ENCODE measurements around the gene MIDN. TPM values are rescaled to one million over a fixed set of nuclear protein-coding genes. Genes with fewer than 3 reads are reported as not detected.
"Not testable (repeated sequence)": the region's sequence is repeated elsewhere in the genome, so short reads cannot be mapped to it uniquely, and the experiment has no call there.

Gene MIDN
- total and polyA plus RNA-seq, 2 donors = 12.2 to 64.3 TPM

DNA sequence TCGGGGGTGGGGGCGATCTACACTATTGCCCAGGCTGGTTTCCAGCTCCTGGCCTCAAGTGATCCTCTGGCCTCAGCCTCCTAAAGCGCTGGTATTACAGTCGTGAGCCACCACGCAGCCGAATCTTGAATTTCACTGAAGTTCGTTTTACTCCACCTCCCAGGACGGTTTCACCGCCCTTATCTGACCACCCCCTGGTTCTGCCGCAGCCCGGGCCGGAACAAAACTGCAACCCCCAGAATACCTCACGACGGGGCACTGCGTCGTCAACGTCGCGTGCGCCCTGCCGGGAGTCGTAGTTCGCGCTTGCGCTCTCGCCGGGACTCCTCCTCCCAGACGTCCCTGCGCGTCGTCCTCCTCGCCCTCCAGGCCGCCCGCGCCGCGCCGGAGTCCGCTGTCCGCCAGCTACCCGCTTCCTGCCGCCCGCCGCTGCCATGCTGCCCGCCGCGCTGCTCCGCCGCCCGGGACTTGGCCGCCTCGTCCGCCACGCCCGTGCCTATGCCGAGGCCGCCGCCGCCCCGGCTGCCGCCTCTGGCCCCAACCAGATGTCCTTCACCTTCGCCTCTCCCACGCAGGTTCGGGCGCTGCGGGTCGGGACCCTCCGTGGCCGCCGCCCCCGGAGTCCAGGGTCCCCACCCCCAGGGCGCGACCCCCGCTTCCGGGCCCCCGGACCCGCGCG lies 6.8 kb upstream of the MIDN start, which contains the start of gene ATP5F1D:
ATP5F1D (plus strand) TSS at position 335 of the 679 bp plus-strand sequence; CDS start at position 435, 100 bp downstream.
- H3K27ac ChIP-seq (ENCODE audit: low read depth) = peak within 1 kb of the TSS; percentile 57
- peak within 1 kb of the TSS; percentile 84 for H3K4me3 ChIP-seq (ENCODE audit: low read depth, low read length)
- under 1% methylated on average over 79 of the region's 79 CpGs for WGBS
- peaks cover 3% of the 10 kb centered on the region for H3K4me1 ChIP-seq (ENCODE audit: insufficient read depth)
- no peaks in the 10 kb centered on the region for H3K36me3 ChIP-seq (ENCODE audit: insufficient read depth)
- no peak for DNase-seq (ENCODE audit: extremely low spot score)

DNA sequence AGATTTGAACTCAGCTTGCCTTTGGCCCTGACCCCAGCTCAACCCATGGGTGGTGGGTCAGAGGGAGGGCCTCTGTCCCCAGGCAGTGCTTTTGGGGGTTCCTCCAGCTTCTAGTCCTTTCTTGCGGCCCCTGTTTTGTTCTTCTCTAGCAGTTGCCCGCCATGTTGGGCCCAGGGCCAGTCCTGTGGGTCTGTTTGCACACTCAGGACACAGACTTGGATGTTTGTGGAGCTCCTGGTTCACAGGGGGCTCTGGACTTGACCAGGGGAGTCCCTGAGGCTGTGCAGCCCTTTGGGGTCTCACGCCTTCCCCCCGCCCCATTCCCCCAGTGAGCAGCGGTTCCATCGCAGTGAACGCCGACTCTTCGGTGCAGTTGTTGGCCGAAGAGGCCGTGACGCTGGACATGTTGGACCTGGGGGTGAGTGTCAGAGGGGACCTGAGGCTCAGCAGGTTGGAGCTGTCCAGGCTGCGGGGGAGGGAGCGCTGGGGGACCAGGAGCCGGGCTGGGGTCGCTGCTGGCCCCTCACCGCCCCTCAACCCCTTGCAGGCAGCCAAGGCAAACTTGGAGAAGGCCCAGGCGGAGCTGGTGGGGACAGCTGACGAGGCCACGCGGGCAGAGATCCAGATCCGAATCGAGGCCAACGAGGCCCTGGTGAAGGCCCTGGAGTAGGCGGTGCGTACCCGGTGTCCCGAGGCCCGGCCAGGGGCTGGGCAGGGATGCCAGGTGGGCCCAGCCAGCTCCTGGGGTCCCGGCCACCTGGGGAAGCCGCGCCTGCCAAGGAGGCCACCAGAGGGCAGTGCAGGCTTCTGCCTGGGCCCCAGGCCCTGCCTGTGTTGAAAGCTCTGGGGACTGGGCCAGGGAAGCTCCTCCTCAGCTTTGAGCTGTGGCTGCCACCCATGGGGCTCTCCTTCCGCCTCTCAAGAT lies 4.4 kb upstream of the MIDN start:
- peaks cover 3% of the 10 kb centered on the region for H3K4me1 ChIP-seq (ENCODE audit: insufficient read depth)

DNA sequence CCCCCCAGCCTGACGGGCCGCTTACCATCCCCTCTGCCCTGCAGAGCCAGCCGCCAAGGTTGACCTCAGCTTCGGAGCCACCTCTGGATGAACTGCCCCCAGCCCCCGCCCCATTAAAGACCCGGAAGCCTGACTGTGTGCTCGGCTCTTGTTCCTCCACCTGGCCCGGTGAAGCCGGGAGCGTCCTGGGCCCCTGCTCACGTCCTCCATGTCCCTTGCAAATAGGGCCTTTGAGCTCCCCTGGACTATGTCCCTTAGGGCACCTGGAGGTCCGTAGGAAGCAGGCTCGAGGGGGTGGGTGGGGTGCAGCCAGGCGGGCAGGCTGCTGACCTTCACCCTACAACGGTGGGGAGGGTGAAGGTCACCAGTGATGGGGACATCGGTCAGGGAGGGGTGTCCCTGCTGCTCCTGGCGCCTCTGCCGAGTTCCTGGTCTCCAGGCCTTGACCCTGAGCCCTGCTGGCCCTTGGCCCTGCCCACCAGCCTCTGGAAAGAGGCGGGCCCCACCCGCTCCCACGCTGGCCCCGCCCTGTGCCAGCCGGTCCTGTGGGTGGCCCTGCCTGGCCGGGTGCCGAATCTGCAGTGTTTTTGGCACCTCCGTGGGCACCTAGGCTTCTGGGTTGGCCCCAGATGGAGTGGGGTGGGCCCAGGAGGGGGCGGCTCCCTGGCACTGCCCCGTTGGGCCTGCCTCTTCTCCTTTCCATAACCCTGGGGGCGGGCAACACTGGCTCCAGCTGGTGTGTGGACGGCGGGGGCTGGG lies 3.5 kb upstream of the MIDN start:
- H3K4me3 ChIP-seq (ENCODE audit: low read depth, low read length) = no peak overlapping the region
- H3K36me3 ChIP-seq (ENCODE audit: insufficient read depth) = no peaks in the 10 kb centered on the region
- WGBS = 22% methylated on average over 31 of the region's 31 CpGs
- no peak for DNase-seq (ENCODE audit: extremely low spot score)
- H3K4me1 ChIP-seq (ENCODE audit: insufficient read depth) = peaks cover 3% of the 10 kb centered on the region
- peak overlapping the region; percentile 86 for H3K27ac ChIP-seq (ENCODE audit: low read depth)

More for the DNA sequence above, 4.4 kb upstream of the MIDN start:
- 38% methylated on average over 33 of the region's 33 CpGs for WGBS
- peak overlapping the region; percentile 86 for H3K27ac ChIP-seq (ENCODE audit: low read depth)
- no peaks in the 10 kb centered on the region for H3K36me3 ChIP-seq (ENCODE audit: insufficient read depth)
- H3K4me3 ChIP-seq (ENCODE audit: low read depth, low read length) = no peak overlapping the region
- no peak for DNase-seq (ENCODE audit: extremely low spot score)

DNA sequence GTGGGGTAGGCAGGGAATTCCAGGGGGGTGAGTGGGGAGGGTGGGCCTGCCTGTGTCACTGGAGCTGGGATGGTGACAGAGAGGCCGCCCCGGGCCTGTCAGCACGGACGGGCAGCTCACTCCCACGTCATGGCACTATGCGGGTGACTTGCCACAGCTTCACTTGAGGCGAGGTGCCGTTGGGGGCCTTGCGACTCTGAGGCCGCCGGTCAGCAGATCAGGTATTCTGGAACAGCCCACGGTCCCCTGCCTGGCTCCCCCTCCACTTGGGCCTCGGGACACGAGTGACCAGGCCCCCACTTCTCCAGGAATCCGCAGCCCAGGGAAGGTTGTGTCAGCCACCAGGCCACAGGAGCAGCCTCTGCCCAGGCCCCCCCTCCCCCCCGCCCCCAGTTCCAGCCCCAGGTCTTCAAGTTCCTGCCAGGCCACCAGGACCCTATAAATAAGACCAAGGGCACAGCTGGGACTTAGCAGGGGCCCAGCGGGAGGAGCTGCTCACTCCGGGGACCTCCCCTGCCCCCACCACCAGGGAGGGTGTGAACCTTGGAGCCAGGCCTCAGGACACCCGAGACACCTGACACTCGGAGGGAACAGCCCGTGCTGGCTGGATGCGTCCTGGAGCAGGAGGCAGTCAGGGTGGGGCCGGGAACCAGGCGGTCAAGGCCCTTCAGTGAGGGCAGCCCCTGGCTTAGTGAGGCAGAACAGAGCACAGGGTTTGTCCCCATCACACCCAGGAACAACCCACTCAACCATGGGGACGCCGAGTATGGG lies 2.7 kb upstream of the MIDN start:
- Histone ChIP-seq H3K4me3 (ENCODE audit: low read depth, low read length) (no peak overlapping the region), H3K27ac (ENCODE audit: low read depth) (peak overlapping the region; percentile 86), H3K4me1 (ENCODE audit: insufficient read depth) (peaks cover 3% of the 10 kb centered on the region), H3K36me3 (ENCODE audit: insufficient read depth) (no peaks in the 10 kb centered on the region)
- DNase-seq (ENCODE audit: extremely low spot score) = no peak
- 72% methylated on average over 26 of the region's 26 CpGs for whole genome bisulfite sequencing

DNA sequence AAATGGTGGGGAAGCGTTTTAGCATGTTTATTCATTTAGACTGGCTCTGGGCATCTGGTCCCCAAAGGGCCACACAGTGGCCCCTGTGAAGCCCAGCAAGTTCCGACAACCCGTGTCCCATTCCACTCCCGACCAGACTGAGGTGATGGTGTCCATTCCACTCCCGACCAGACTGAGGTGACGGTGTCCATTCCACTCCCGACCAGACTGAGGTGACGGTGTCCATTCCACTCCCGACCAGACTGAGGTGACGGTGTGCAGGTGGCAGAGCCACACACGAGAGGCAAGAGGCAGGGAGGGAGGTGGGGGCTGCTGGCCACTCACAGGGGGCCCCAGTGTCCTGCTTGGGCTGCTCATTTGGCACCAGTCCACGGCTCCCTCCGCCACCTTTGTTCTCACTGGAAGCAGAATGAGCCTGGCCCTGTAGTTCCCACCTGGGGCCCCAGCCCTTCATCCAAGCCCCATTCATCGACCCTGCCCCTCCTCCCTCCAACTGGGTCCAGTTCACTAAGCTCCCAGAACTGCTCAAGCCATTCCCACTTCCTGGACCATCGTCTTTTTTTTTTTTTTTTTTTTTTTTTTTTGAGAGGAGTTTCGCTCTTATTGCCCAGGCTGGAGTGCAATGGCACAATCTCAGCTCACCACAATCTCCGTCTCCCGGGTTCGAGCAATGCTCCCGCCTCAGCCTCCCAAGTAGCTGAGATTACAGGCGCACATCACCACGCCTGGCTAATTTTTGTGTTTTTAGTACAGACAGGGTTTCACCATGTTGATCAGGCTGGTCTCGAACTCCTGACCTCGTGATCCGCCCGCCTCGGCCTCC lies 1.9 kb upstream of the MIDN start:
- H3K36me3 ChIP-seq (ENCODE audit: insufficient read depth); H3K4me1 ChIP-seq (ENCODE audit: insufficient read depth); H3K4me3 ChIP-seq (ENCODE audit: low read depth, low read length); DNase-seq (ENCODE audit: extremely low spot score): not testable (repeated sequence)
- H3K27ac ChIP-seq (ENCODE audit: low read depth) = peak overlapping the region; percentile 24
- 74% methylated on average over 27 of the region's 27 CpGs for WGBS

DNA sequence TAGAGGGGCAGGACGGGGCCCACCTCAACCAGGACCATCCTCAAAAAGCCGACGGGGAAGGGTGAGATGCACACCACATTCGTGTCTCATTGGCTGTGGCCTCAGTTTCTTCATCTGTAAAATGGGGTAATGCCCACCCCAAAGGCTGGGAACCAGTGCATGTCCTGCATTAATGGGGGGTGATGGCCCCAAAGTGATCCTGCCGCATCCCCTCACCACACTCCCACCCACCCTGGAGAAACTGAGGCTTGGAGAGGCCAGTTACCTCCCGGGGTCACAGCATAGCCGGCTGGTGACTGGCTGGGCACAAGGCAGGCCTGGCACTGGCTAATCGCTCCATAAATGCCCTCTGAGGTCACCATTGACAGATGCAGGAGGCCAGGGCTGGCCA lies 640 bp upstream of the MIDN start:
- Histone ChIP-seq H3K36me3 (ENCODE audit: insufficient read depth) (no peaks in the 10 kb centered on the region), H3K27ac (ENCODE audit: low read depth) (peak overlapping the region; percentile 93), H3K4me3 (ENCODE audit: low read depth, low read length) (peak overlapping the region; percentile 64), H3K4me1 (ENCODE audit: insufficient read depth) (peaks cover 4% of the 10 kb centered on the region)
- 69% methylated on average over 8 of the region's 8 CpGs for WGBS
- DNase-seq (ENCODE audit: extremely low spot score) = no peak

DNA sequence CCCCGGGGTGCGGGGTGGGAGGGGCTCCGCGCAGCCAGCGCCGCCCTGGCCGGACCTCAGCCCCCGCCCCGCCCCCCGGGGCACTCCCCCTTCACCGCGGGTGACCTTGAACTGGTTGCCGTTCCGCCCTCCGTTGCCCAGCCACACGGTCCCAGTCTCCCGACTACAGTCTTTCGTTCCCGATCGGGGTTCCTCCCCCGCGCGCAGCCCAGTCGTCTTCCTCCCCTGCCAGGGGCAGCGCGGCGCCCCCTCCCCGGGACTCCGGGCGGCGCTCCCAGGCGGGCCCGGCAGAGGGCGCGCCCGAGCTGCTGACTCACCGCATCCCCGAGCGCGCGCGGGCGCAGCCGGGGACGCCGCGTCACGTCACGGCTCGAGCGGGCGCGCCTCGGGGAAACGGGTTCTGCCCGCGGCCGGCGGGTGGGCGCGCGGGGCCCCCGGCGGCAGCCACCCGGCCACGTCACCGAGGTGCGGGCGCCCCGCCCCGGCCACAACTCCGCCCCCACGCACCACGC lies 459 bp downstream of the MIDN start:
- DNase-seq (ENCODE audit: extremely low spot score) = no peak
- under 1% methylated on average over 74 of the region's 74 CpGs for WGBS
- peaks cover 4% of the 10 kb centered on the region for H3K4me1 ChIP-seq (ENCODE audit: insufficient read depth)
- H3K36me3 ChIP-seq (ENCODE audit: insufficient read depth) = no peaks in the 10 kb centered on the region
- peak overlapping the region; percentile 99 for H3K27ac ChIP-seq (ENCODE audit: low read depth)
- H3K4me3 ChIP-seq (ENCODE audit: low read depth, low read length) = peak overlapping the region; percentile 64

DNA sequence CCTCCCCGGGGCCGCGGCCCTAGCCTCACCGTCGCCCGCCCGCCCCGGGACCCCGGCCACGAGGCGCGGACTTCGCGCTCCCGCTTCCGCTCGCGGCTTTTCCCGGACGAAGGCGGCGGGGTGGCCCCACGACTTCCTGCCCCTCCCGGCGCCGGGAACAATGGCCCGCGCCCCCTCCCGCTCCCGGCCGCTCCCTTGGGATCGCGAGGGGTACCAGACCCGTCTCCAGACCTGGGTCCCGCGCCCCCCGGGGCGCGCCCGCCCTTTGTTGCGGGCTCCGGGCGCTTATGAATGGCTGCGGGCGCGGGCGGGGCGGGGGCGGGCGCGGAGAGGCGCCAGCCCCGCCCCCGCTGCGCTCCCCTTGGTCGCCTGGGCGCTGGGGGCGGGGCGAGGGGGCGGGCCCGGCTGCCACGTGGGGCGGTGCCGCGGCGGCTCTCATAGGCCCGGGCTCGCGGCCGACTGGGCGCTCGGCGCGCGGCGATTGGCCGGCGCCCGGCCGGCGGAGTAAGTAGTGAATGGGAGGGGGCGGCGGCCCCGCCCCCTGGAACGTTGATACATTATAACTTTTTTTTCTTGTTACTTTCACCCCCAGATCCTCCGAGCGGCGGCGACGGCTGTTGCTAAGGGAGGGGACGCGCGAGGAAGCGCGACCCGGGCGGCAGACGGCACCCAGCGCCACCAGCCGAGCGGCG lies 1.1 kb downstream of the MIDN start:
- peak overlapping the region; percentile 98 for H3K4me3 ChIP-seq (ENCODE audit: low read depth, low read length)
- H3K27ac ChIP-seq (ENCODE audit: low read depth) = peak overlapping the region; percentile 99
- under 1% methylated on average over 102 of the region's 102 CpGs for WGBS
- H3K36me3 ChIP-seq (ENCODE audit: insufficient read depth) = no peaks in the 10 kb centered on the region
- H3K4me1 ChIP-seq (ENCODE audit: insufficient read depth) = peaks cover 4% of the 10 kb centered on the region
- DNase-seq (ENCODE audit: extremely low spot score) = peak; percentile 87

DNA sequence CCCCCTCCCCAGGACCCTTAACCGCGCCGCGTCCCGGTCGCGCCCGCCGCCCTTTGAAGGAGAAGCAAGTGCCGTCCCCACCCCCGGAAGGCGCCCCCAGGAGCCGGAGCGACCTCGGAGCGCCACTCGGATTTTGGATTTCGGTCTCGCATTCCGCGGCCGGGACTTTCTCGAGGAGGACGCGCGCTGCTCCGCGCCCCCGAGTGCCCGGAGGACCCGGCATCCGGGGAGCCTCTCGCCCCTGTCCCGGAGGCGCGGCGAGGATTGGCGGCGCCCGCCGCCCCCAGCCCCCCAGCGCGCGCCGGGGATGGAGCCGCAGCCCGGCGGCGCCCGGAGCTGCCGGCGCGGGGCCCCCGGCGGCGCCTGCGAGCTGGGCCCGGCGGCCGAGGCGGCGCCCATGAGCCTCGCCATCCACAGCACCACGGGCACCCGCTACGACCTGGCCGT lies 1.6 kb downstream of the MIDN start:
- under 1% methylated on average over 67 of the region's 67 CpGs for WGBS
- H3K4me3 ChIP-seq (ENCODE audit: low read depth, low read length) = peak overlapping the region; percentile 98
- peaks cover 3% of the 10 kb centered on the region for H3K36me3 ChIP-seq (ENCODE audit: insufficient read depth)
- peaks cover 4% of the 10 kb centered on the region for H3K4me1 ChIP-seq (ENCODE audit: insufficient read depth)
- no peak for DNase-seq (ENCODE audit: extremely low spot score)
- peak overlapping the region; percentile 98 for H3K27ac ChIP-seq (ENCODE audit: low read depth)

DNA sequence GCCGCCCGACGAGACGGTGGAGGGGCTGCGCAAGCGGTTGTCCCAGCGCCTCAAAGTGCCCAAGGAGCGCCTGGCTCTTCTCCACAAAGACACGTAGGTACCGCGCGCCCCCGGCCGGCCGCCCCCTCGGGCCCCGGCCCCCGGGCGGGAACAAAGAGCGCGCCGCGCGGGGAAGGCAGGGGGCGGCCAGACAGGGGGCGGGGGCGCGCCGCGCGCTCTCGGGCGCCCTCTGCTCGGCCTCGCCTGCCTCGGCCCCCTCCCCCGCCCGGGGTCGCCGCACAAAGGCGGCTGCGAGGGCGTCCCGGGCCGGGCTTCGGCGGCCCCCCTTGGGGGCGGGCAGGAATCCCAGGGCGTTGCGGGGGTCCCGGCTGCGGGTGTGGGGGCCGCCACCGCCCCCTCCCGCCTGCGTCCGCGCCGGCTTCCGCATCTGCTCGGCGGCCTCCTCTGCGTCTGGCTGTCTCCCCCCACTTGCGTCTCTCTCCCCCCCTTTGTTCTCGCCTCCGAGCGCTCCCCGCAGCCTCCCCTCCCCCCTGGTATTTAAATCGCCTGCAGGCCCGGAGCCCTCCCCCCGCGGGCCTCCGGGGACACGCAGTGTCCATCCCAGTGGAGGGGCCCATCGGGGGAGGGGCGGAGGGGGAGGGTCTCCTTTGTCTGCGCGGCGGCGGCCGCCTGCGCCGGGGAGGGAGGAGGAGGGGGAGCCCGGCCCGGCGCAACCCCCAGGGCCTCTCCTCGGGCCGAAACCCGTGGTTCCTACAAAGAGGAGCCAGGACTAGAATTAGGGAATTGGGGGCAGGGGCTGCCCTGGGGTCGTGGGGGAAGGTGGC lies 2.3 kb downstream of the MIDN start:
- Histone ChIP-seq H3K36me3 (ENCODE audit: insufficient read depth) (peaks cover 5% of the 10 kb centered on the region), H3K27ac (ENCODE audit: low read depth) (peak overlapping the region; percentile 98), H3K4me1 (ENCODE audit: insufficient read depth) (peaks cover 1% of the 10 kb centered on the region), H3K4me3 (ENCODE audit: low read depth, low read length) (peak overlapping the region; percentile 98)
- no peak for DNase-seq (ENCODE audit: extremely low spot score)
- under 1% methylated on average over 90 of the region's 90 CpGs for WGBS

Measured in urinary bladder (tissue), 4 donors.